CD14-positive monocyte (primary cell): Measurements from ENCODE around the gene DPM3. TPM values are rescaled to one million over a fixed set of nuclear protein-coding genes. Genes with fewer than 3 reads are reported as not detected.
"Not testable (repeated sequence)": the region's sequence is repeated elsewhere in the genome, so short reads cannot be mapped to it uniquely, and the experiment has no call there.

Source experiments
- DNase-seq, 3 donors: peaks; one replicate each; pipeline ENCODE4 v3.0.0-alpha.2; 2011 to 2022
- H2AFZ ChIP-seq: 2 replicates; pipeline ENCODE4 v1.6.0; 2012; ENCODE audit warnings: mild to moderate bottlenecking, low read depth, low read length, inconsistent platforms; ENCODE audit not compliant: insufficient read depth, poor library complexity, severe bottlenecking
- H3K27ac ChIP-seq, 2 donors: 1 replicate in 1 of 2; 2 replicates in 1 of 2; pipeline ENCODE4 v1.5.1; 2012 to 2013; ENCODE audit warnings: low read length in 2 of 2, control low read depth in 1 of 2, inconsistent platforms in 1 of 2, low read depth in 1 of 2, mild to moderate bottlenecking in 1 of 2
- H3K27me3 ChIP-seq, 2 donors: one replicate each; pipeline versions ENCODE4 v1.6.0 to v1.6.1; 2011 to 2013; ENCODE audit warnings: low read length in 2 of 2; ENCODE audit not compliant: control insufficient read depth in 2 of 2, insufficient read depth in 2 of 2
- H3K36me3 ChIP-seq, 2 donors: replicated peaks in 1 of 2; 1 replicate in 1 of 2; 2 replicates in 1 of 2; pipeline versions ENCODE4 v1.5.1 to v1.6.1; 2012 to 2013; ENCODE audit warnings: low read length in 2 of 2, control low read depth in 1 of 2, inconsistent platforms in 1 of 2, mild to moderate bottlenecking in 1 of 2; ENCODE audit not compliant: insufficient read depth in 2 of 2, control insufficient read depth in 1 of 2
- H3K4me1 ChIP-seq, 2 donors: 1 replicate in 1 of 2; 2 replicates in 1 of 2; pipeline versions ENCODE4 v1.5.1 to v1.6.1; 2012 to 2013; ENCODE audit warnings: low read length in 2 of 2, control low read depth in 1 of 2, inconsistent platforms in 1 of 2, mild to moderate bottlenecking in 1 of 2, moderate library complexity in 1 of 2; ENCODE audit not compliant: insufficient read depth in 2 of 2, control insufficient read depth in 1 of 2
- H3K4me2 ChIP-seq: replicated peaks from 2 replicates; pipeline ENCODE3; 2012; ENCODE audit warnings: low read length, moderate library complexity, mild to moderate bottlenecking; ENCODE audit not compliant: poor library complexity, severe bottlenecking; ENCODE audit errors: extremely low read depth
- H3K4me3 ChIP-seq, 3 experiments: fragments of 200-600 bp in 1 of 3; sonication (generic) in 1 of 3; replicated peaks in 1 of 3; 1 replicate in 2 of 3; 2 replicates in 1 of 3; pipeline ENCODE4 v1.5.1; 2011 to 2013; ENCODE audit warnings: low read length in 3 of 3, mild to moderate bottlenecking in 3 of 3, control low read depth in 2 of 3, low read depth in 2 of 3, inconsistent platforms in 1 of 3, moderate library complexity in 1 of 3
- H3K79me2 ChIP-seq: 2 replicates; pipeline ENCODE4 v1.6.0; 2012; ENCODE audit warnings: mild to moderate bottlenecking, control low read depth, inconsistent platforms, low read length, moderate library complexity; ENCODE audit not compliant: insufficient read depth
- H3K9ac ChIP-seq: 2 replicates; pipeline ENCODE4 v1.6.0; 2017; ENCODE audit warnings: low read length, mild to moderate bottlenecking; ENCODE audit not compliant: insufficient read depth, poor library complexity, severe bottlenecking
- H3K9me3 ChIP-seq, 2 donors: replicated peaks in 1 of 2; 1 replicate in 1 of 2; 2 replicates in 1 of 2; pipeline versions ENCODE4 v1.5.1 to v1.6.1; 2012 to 2013; ENCODE audit warnings: low read length in 2 of 2, control low read depth in 1 of 2; ENCODE audit not compliant: control insufficient read depth in 1 of 2, insufficient read depth in 1 of 2
- H4K20me1 ChIP-seq: 2 replicates; pipeline ENCODE4 v1.6.0; 2012; ENCODE audit warnings: mild to moderate bottlenecking, low read length, control low read depth, moderate library complexity; ENCODE audit not compliant: insufficient read depth
- H3K27ac Mint-ChIP-seq, 7 donors: one replicate each; pipeline ENCODE4 v1.8.0; 2020; ENCODE audit warnings: mild to moderate bottlenecking in 7 of 7, mixed read lengths in 7 of 7, moderate library complexity in 6 of 7, inconsistent platforms in 2 of 7
- H3K27me3 Mint-ChIP-seq, 3 donors: one replicate each; pipeline ENCODE4 v1.8.0; 2021 to 2022; ENCODE audit warnings: low read depth in 3 of 3, mild to moderate bottlenecking in 3 of 3, mixed read lengths in 3 of 3, moderate library complexity in 3 of 3, inconsistent platforms in 1 of 3
- H3K36me3 Mint-ChIP-seq, 2 donors: one replicate each; pipeline ENCODE4 v1.8.0; 2020; ENCODE audit warnings: mixed read lengths in 2 of 2, inconsistent platforms in 1 of 2, mild to moderate bottlenecking in 1 of 2
- H3K4me1 Mint-ChIP-seq: one replicate; pipeline ENCODE4 v1.8.0; 2020; ENCODE audit warnings: mild to moderate bottlenecking, mixed read lengths
- H3K4me3 Mint-ChIP-seq, 2 donors: one replicate each; pipeline ENCODE4 v1.8.0; 2020; ENCODE audit warnings: mild to moderate bottlenecking in 2 of 2, mixed read lengths in 2 of 2, moderate library complexity in 1 of 2
- H3K9me3 Mint-ChIP-seq, 7 donors: one replicate each; pipeline ENCODE4 v1.8.0; 2020 to 2022; ENCODE audit warnings: mixed read lengths in 7 of 7, mild to moderate bottlenecking in 6 of 7, moderate library complexity in 6 of 7, inconsistent platforms in 2 of 7
- CTCF ChIP-seq: fragments of 200-600 bp; IDR thresholded peaks from one replicate; pipeline ENCODE4 v1.8.0; 2022; ENCODE audit warnings: antibody characterized with exemption, mild to moderate bottlenecking
- WGBS: methylation state at CpG from one replicate; pipeline ENCODE4 v1.1.5; 2013; ENCODE audit warnings: missing lambda C conversion rate; ENCODE audit not compliant: insufficient coverage; 5-methylcytosine and 5-hydroxymethylcytosine counted together
- intact Hi-C, 2 donors: fragments of 100-400 bp; cut with micrococcal nuclease; formaldehyde crosslinking; loops; one replicate each; pipeline versions ENCODE4 v1.15.0 to v1.15.1; 2023
- polyA plus RNA-seq, 3 donors: library from polyadenylated mRNA; depleted of rRNA in 1 of 3; unstranded in 2 of 3; stranded (reverse) in 1 of 3; fragments of 300-500 nt in 2 of 3; fragments of >200 nt in 1 of 3; fragmentation: Illumina TruSeq in 2 of 3; gene quantifications; 1 replicate in 2 of 3; 2 replicates in 1 of 3; pipeline ENCODE4 v1.2.3, GENCODE V29; 2012 to 2021

DPM3 gene
- polyA plus RNA-seq, 3 donors: 99.9 to 141 (median 105) TPM

- WGBS: 53% methylated on average over 6 of the region's 8 CpGs
- Histone ChIP-seq H3K4me2 (no peak overlapping the region), H3K9me3 (no peaks in the 10 kb centered on the region), H3K9ac (no peak overlapping the region), H3K27me3 (no peaks in the 10 kb centered on the region), H4K20me1 (no peaks in the 10 kb centered on the region), H2AFZ (no peak overlapping the region), H3K36me3 (no peaks in the 10 kb centered on the region), H3K79me2 (no peaks in the 10 kb centered on the region), H3K4me1 (no peaks in the 10 kb centered on the region), H3K4me3 (no peak overlapping the region), H3K27ac (no peak overlapping the region)
- no peak overlapping the region for H3K27ac Mint-ChIP-seq
- no peaks in the 10 kb centered on the region for H3K27me3 Mint-ChIP-seq
- H3K4me1 Mint-ChIP-seq: peaks cover 3% of the 10 kb centered on the region
- intact Hi-C loops: loop anchor here in 1 of 2 donors (5.0 kb wide), 1 partner anchor 33 kb away; the partner anchor contains the start of gene EFNA1
- no peak for DNase-seq
- peaks cover 0 to 8% (median 6%) of the 10 kb centered on the region in 7 donors for H3K9me3 Mint-ChIP-seq
- no peak overlapping the region for H3K4me3 Mint-ChIP-seq
- TF ChIP-seq CTCF: no peak
- H3K36me3 Mint-ChIP-seq: no peaks in the 10 kb centered on the region
These were observed 19.8 kb upstream of the DPM3 start for GRCh38 chr1:155160128-155160527.

GRCh38 chr1:155158991-155159390 lies 18.7 kb upstream of the DPM3 start:
- Mint-ChIP-seq H3K27ac (no peak overlapping the region), H3K9me3 (no peaks in the 10 kb centered on the region), H3K27me3 (no peaks in the 10 kb centered on the region), H3K4me1 (peaks cover 3% of the 10 kb centered on the region), H3K4me3 (no peak overlapping the region), H3K36me3 (no peaks in the 10 kb centered on the region)
- no peak overlapping the region for H2AFZ ChIP-seq
- intact Hi-C loops: no loop called here
- no peaks in the 10 kb centered on the region for H4K20me1 ChIP-seq
- no peak for TF ChIP-seq CTCF
- H3K9me3 ChIP-seq: no peaks in the 10 kb centered on the region
- no peak overlapping the region for H3K9ac ChIP-seq
- H3K79me2 ChIP-seq: no peaks in the 10 kb centered on the region
- H3K4me1 ChIP-seq: no peaks in the 10 kb centered on the region
- H3K27ac ChIP-seq: no peak overlapping the region
- WGBS: 91% methylated on average over 1 of the region's 1 CpG
- no peak for DNase-seq
- H3K4me2 ChIP-seq: no peak overlapping the region
- no peak overlapping the region for H3K4me3 ChIP-seq
- no peaks in the 10 kb centered on the region for H3K27me3 ChIP-seq
- H3K36me3 ChIP-seq: no peaks in the 10 kb centered on the region

GRCh38 chr1:155155996-155156643 lies 15.8 kb upstream of the DPM3 start:
- H3K9ac ChIP-seq, H3K9me3 Mint-ChIP-seq, H3K36me3 Mint-ChIP-seq, H3K9me3 ChIP-seq, H3K4me1 ChIP-seq, H3K36me3 ChIP-seq, intact Hi-C loops, H3K4me1 Mint-ChIP-seq, H3K4me3 Mint-ChIP-seq, H2AFZ ChIP-seq, H3K27me3 ChIP-seq, H3K27ac ChIP-seq, H3K27me3 Mint-ChIP-seq, H3K79me2 ChIP-seq, H3K4me2 ChIP-seq, H4K20me1 ChIP-seq, DNase-seq, H3K4me3 ChIP-seq: not testable (repeated sequence)
- peak overlapping the region in 1 of 7 donors; percentile 13 for H3K27ac Mint-ChIP-seq
- WGBS: no CpG with 5 or more reads among the region's 3 CpGs
